ENCODE data around the gene PSTPIP1.
A peak's percentile ranks its signal among the peaks of the same experiment; 100 is the strongest.

Gene PSTPIP1

GRCh38 chr15:77029166-77030047, 34.5 kb downstream of the PSTPIP1 start:
- no peak for TF ChIP-seq CTCF (IDR thresholded peaks at IDR 0.05; ENCODE audit: extremely low read depth, insufficient read depth, missing control alignments)
- DNase-seq (ENCODE audit: low spot score): no peak
- in situ Hi-C loops (cut with MboI; ENCODE audit: low pct_unique_long_range_greater_than_20kb, low sequenced_read_pairs, unreplicated experiment): no loop called here

GRCh38 chr15:77030048-77030927, 35.4 kb downstream of the PSTPIP1 start:
- in situ Hi-C loops (cut with MboI; ENCODE audit: low pct_unique_long_range_greater_than_20kb, low sequenced_read_pairs, unreplicated experiment): no loop called here

GRCh38 chr15:77030928-77031375, 36.0 kb downstream of the PSTPIP1 start:
- TF ChIP-seq CTCF (IDR thresholded peaks at IDR 0.05; ENCODE audit: extremely low read depth, insufficient read depth, missing control alignments): no peak
- in situ Hi-C loops (cut with MboI; ENCODE audit: low pct_unique_long_range_greater_than_20kb, low sequenced_read_pairs, unreplicated experiment): no loop called here
- no peak for DNase-seq (ENCODE audit: low spot score)

More at GRCh38 chr15:77030048-77030927, 35.4 kb downstream of the PSTPIP1 start:
- peak; percentile 11 for DNase-seq (ENCODE audit: low spot score)
- TF ChIP-seq CTCF (IDR thresholded peaks at IDR 0.05; ENCODE audit: extremely low read depth, insufficient read depth, missing control alignments): no peak

GRCh38 chr15:77031376-77032050, 36.6 kb downstream of the PSTPIP1 start:
- DNase-seq (ENCODE audit: low spot score): no peak
- TF ChIP-seq CTCF (IDR thresholded peaks at IDR 0.05; ENCODE audit: extremely low read depth, insufficient read depth, missing control alignments): peak; percentile 36
- in situ Hi-C loops (cut with MboI; ENCODE audit: low pct_unique_long_range_greater_than_20kb, low sequenced_read_pairs, unreplicated experiment): no loop called here

GRCh38 chr15:77032052-77032646, 37.2 kb downstream of the PSTPIP1 start:
- in situ Hi-C loops (cut with MboI; ENCODE audit: low pct_unique_long_range_greater_than_20kb, low sequenced_read_pairs, unreplicated experiment): no loop called here
- no peak for DNase-seq (ENCODE audit: low spot score)
- no peak for TF ChIP-seq CTCF (IDR thresholded peaks at IDR 0.05; ENCODE audit: extremely low read depth, insufficient read depth, missing control alignments)
